Activated CD8-positive, alpha-beta memory T cell treated with anti-CD3 and anti-CD28 coated beads, Interleukin-2, amount 50 U/mL, for 1 hour (primary cell): ENCODE data around the gene ABCC3.

ENCODE experiments used
- DNase-seq: peaks from one replicate; pipeline ENCODE4 v3.0.0-alpha.2; 2020; ENCODE audit errors: extremely low read depth

ABCC3 gene

GRCh38 chr17:50627036-50627781 is 7.5 kb upstream of the ABCC3 start:
- no peak for DNase-seq

- no peak for DNase-seq
These were observed 6.7 kb upstream of the ABCC3 start for GRCh38 chr17:50627782-50628601.

- no peak for DNase-seq
These were observed 4.8 kb upstream of the ABCC3 start for GRCh38 chr17:50629902-50630301.

- DNase-seq: peak; percentile 13
These were observed 4.0 kb upstream of the ABCC3 start for GRCh38 chr17:50630524-50631194.

- no peak for DNase-seq
These were observed 3.3 kb upstream of the ABCC3 start for GRCh38 chr17:50631195-50631907.

- DNase-seq: no peak
These were observed 2.6 kb upstream of the ABCC3 start for GRCh38 chr17:50631908-50632571.

- no peak for DNase-seq
These were observed 2.0 kb upstream of the ABCC3 start for GRCh38 chr17:50632637-50633036.

- DNase-seq: no peak
These were observed 998 bp upstream of the ABCC3 start for GRCh38 chr17:50633683-50634082.

GRCh38 chr17:50634915-50635731 is 442 bp downstream of the ABCC3 start:
- no peak for DNase-seq

- DNase-seq: no peak
These were observed 976 bp downstream of the ABCC3 start for GRCh38 chr17:50635732-50635981.

GRCh38 chr17:50635982-50636803 is 1.5 kb downstream of the ABCC3 start:
- DNase-seq: no peak

- no peak for DNase-seq
These were observed 2.1 kb downstream of the ABCC3 start for GRCh38 chr17:50636804-50637195.

- DNase-seq: no peak
These were observed 3.3 kb downstream of the ABCC3 start for GRCh38 chr17:50637829-50638605.

GRCh38 chr17:50638606-50638965 is 3.9 kb downstream of the ABCC3 start:
- DNase-seq: no peak

GRCh38 chr17:50638966-50639713 is 4.5 kb downstream of the ABCC3 start:
- DNase-seq: no peak

GRCh38 chr17:50640686-50641351 is 6.1 kb downstream of the ABCC3 start:
- DNase-seq: no peak

GRCh38 chr17:50641357-50641756 is 6.7 kb downstream of the ABCC3 start:
- DNase-seq: no peak
